Skin epidermis (tissue), 12 donors: ENCODE data around the gene LCN9.
"Not testable (repeated sequence)": the region's sequence is repeated elsewhere in the genome, so short reads cannot be mapped to it uniquely, and the experiment has no call there.

ENCODE experiments used
- H3K27ac ChIP-seq, 21 experiments: fragments of 200-600 bp; sonication (generic) in 11 of 21; one replicate each; pipeline ENCODE4 v1.5.0; 2020; ENCODE audit warnings: mild to moderate bottlenecking in 3 of 21, inconsistent platforms in 2 of 21, moderate library complexity in 2 of 21
- H3K4me3 ChIP-seq, 7 experiments: fragments of 200-600 bp; sonication (generic) in 2 of 7; one replicate each; pipeline ENCODE4 v1.5.0; 2020; ENCODE audit warnings: inconsistent platforms in 2 of 7, mild to moderate bottlenecking in 2 of 7, moderate library complexity in 1 of 7

Gene LCN9

GRCh38 chr9:135669616-135670285 is 6.6 kb downstream of the LCN9 start:
- H3K27ac ChIP-seq, result no peak overlapping the region
- no peak overlapping the region for H3K4me3 ChIP-seq

- no peak overlapping the region for H3K27ac ChIP-seq
- no peak overlapping the region for H3K4me3 ChIP-seq
Observed at GRCh38 chr9:135670721-135671590, 7.8 kb downstream of the LCN9 start.

GRCh38 chr9:135671591-135672041 is 8.5 kb downstream of the LCN9 start:
- H3K4me3 ChIP-seq, result no peak overlapping the region
- no peak overlapping the region for H3K27ac ChIP-seq

- H3K4me3 ChIP-seq, H3K27ac ChIP-seq: not testable (repeated sequence)
Observed at GRCh38 chr9:135672786-135673185, 9.7 kb downstream of the LCN9 start.

GRCh38 chr9:135673941-135674340 is 10.8 kb downstream of the LCN9 start:
- Histone ChIP-seq H3K4me3 (no peak overlapping the region), H3K27ac (no peak overlapping the region)

GRCh38 chr9:135674977-135675376 is 11.9 kb downstream of the LCN9 start:
- Histone ChIP-seq H3K27ac (no peak overlapping the region), H3K4me3 (no peak overlapping the region)

GRCh38 chr9:135676891-135677290 is 13.8 kb downstream of the LCN9 start:
- Histone ChIP-seq H3K27ac (no peak overlapping the region), H3K4me3 (no peak overlapping the region)

GRCh38 chr9:135677641-135678168 is 14.6 kb downstream of the LCN9 start:
- Histone ChIP-seq H3K4me3 (no peak overlapping the region), H3K27ac (no peak overlapping the region)

GRCh38 chr9:135678236-135679017 is 15.3 kb downstream of the LCN9 start:
- H3K27ac ChIP-seq, result no peak overlapping the region
- no peak overlapping the region for H3K4me3 ChIP-seq

GRCh38 chr9:135680056-135680455 is 16.9 kb downstream of the LCN9 start:
- H3K4me3 ChIP-seq, result no peak overlapping the region
- H3K27ac ChIP-seq, result no peak overlapping the region

- H3K4me3 ChIP-seq, result no peak overlapping the region
- H3K27ac ChIP-seq, result no peak overlapping the region
Observed at GRCh38 chr9:135681161-135681560, 18.1 kb downstream of the LCN9 start.

GRCh38 chr9:135683401-135684034 is 20.4 kb downstream of the LCN9 start:
- Histone ChIP-seq H3K27ac (no peak overlapping the region), H3K4me3 (no peak overlapping the region)

- H3K4me3 ChIP-seq, result no peak overlapping the region
- no peak overlapping the region for H3K27ac ChIP-seq
Observed at GRCh38 chr9:135684691-135685090, 21.6 kb downstream of the LCN9 start.

GRCh38 chr9:135687216-135687615 is 24.1 kb downstream of the LCN9 start:
- no peak overlapping the region for H3K27ac ChIP-seq
- no peak overlapping the region for H3K4me3 ChIP-seq

- H3K27ac ChIP-seq, result no peak overlapping the region
- H3K4me3 ChIP-seq, result no peak overlapping the region
Observed at GRCh38 chr9:135689011-135689410, 25.9 kb downstream of the LCN9 start.

GRCh38 chr9:135690836-135691570 is 27.9 kb downstream of the LCN9 start:
- Histone ChIP-seq H3K4me3 (no peak overlapping the region), H3K27ac (no peak overlapping the region)

- Histone ChIP-seq H3K27ac (no peak overlapping the region), H3K4me3 (no peak overlapping the region)
Observed at GRCh38 chr9:135692410-135692809, 29.3 kb downstream of the LCN9 start.

GRCh38 chr9:135693265-135693664 is 30.2 kb downstream of the LCN9 start:
- Histone ChIP-seq H3K4me3 (no peak overlapping the region), H3K27ac (peak overlapping the region in 1 of 21 experiments; percentile 24)

- H3K27ac ChIP-seq, result no peak overlapping the region
- no peak overlapping the region for H3K4me3 ChIP-seq
Observed at GRCh38 chr9:135693771-135694170, 30.7 kb downstream of the LCN9 start.
